Epithelial cell of esophagus (primary cell): Measurements from ENCODE around the gene GNB1.
"Not testable (repeated sequence)": the region's sequence is repeated elsewhere in the genome, so short reads cannot be mapped to it uniquely, and the experiment has no call there.

Experiments
- DNase-seq: peaks from one replicate; pipeline ENCODE4 v3.0.0; 2010; ENCODE audit warnings: low read depth
- H3K4me3 ChIP-seq: 2 replicates; pipeline ENCODE4 v1.5.1; 2011; ENCODE audit warnings: mild to moderate bottlenecking, low read length, control low read depth
- CTCF ChIP-seq: IDR thresholded peaks from 2 replicates; pipeline ENCODE4 v1.5.1; 2011; ENCODE audit warnings: low read depth, mild to moderate bottlenecking, low read length, control low read depth, inconsistent platforms; ENCODE audit not compliant: insufficient read depth; ENCODE audit errors: missing control alignments

GNB1 gene

GRCh38 chr1:1892763-1893120 lies 1.9 kb upstream of the GNB1 start:
- no peak for DNase-seq
- no peak overlapping the region for H3K4me3 ChIP-seq
- no peak for TF ChIP-seq CTCF

GRCh38 chr1:1892079-1892762 lies 1.3 kb upstream of the GNB1 start:
- peak; percentile 78 for DNase-seq
- peak overlapping the region; percentile 70 for H3K4me3 ChIP-seq
- TF ChIP-seq CTCF, result no peak

GRCh38 chr1:1891349-1892078 lies 627 bp upstream of the GNB1 start:
- TF ChIP-seq CTCF, result no peak
- H3K4me3 ChIP-seq, result peak overlapping the region; percentile 70
- peak; percentile 41 for DNase-seq

GRCh38 chr1:1889847-1890505 lies 911 bp downstream of the GNB1 start:
- no peak for TF ChIP-seq CTCF
- DNase-seq, result peak; percentile 43
- H3K4me3 ChIP-seq, result peak overlapping the region; percentile 70

GRCh38 chr1:1889090-1889750 lies 1.7 kb downstream of the GNB1 start:
- peak overlapping the region; percentile 70 for H3K4me3 ChIP-seq
- no peak for DNase-seq
- TF ChIP-seq CTCF, result no peak

- not testable (repeated sequence) for DNase-seq, H3K4me3 ChIP-seq
Observed at GRCh38 chr1:1883890-1884289, 7.0 kb downstream of the GNB1 start.
